Endothelial cell (in vitro differentiated cells): ENCODE data around the gene FKBP4. TPM values are rescaled to one million over a fixed set of nuclear protein-coding genes. Genes with fewer than 3 reads are reported as not detected.

ENCODE experiments used
- DNase-seq: peaks from one replicate; pipeline ENCODE4 v3.0.0; 2021; ENCODE audit warnings: low spot score
- H3K27ac Mint-ChIP-seq: one replicate; pipeline ENCODE4 v1.8.0; 2021; ENCODE audit warnings: mixed read lengths, inconsistent platforms; ENCODE audit not compliant: unreplicated experiment
- H3K27me3 Mint-ChIP-seq: one replicate; pipeline ENCODE4 v1.8.0; 2021; ENCODE audit warnings: mild to moderate bottlenecking, moderate library complexity, mixed read lengths, inconsistent platforms; ENCODE audit not compliant: unreplicated experiment
- H3K36me3 Mint-ChIP-seq: one replicate; pipeline ENCODE4 v1.8.0; 2021; ENCODE audit warnings: mild to moderate bottlenecking, low read depth, mixed read lengths, inconsistent platforms; ENCODE audit not compliant: unreplicated experiment
- H3K4me1 Mint-ChIP-seq: one replicate; pipeline ENCODE4 v1.8.0; 2021; ENCODE audit warnings: mild to moderate bottlenecking, mixed read lengths, inconsistent platforms; ENCODE audit not compliant: unreplicated experiment
- H3K4me3 Mint-ChIP-seq: one replicate; pipeline ENCODE4 v1.8.0; 2021; ENCODE audit warnings: mild to moderate bottlenecking, mixed read lengths, inconsistent platforms; ENCODE audit not compliant: unreplicated experiment
- H3K9me3 Mint-ChIP-seq: one replicate; pipeline ENCODE4 v1.8.0; 2021; ENCODE audit warnings: mixed read lengths, inconsistent platforms; ENCODE audit not compliant: unreplicated experiment
- CTCF ChIP-seq: fragments of 200-600 bp; sonication (generic); IDR thresholded peaks from one replicate; pipeline ENCODE4 v1.5.0; 2021; ENCODE audit warnings: antibody characterized with exemption; ENCODE audit not compliant: unreplicated experiment
- total RNA-seq: library from RNA; stranded (reverse); fragmentation: NEBNext Ultra II Directional; extraction: Animal tissue kit (Norgen Biotek cat#: 25700); gene quantifications from one replicate; pipeline ENCODE4 v1.2.1, GENCODE V29; 2021; ENCODE audit not compliant: unreplicated experiment

The FKBP4 gene
- total RNA-seq, 1 donor from 2014 or later, result 39.6 TPM

DNA sequence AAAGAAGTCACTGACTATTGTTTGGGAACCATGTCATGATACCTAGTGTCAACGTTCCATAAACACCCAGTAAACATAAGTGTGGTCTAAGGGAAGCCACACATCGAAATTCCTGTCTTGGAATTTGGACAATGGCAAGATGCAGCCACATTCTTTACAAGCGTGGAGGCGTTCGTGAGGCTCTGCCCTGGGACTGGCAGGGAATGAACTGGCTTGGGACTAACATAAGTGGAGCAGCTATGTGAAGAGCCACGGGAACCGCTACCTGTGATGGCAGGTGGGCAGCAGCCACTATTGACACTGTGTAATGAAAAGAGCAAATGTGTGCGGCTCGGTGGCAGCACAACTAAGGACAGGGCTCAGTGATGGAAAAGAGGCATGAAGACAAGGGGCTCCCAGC, 50.0 kb downstream of the FKBP4 start:
- H3K27me3 Mint-ChIP-seq, result peaks cover 1% of the 10 kb centered on the region
- H3K4me1 Mint-ChIP-seq, result peaks cover 16% of the 10 kb centered on the region
- peaks cover 3% of the 10 kb centered on the region for H3K36me3 Mint-ChIP-seq
- DNase-seq, result no peak
- H3K4me3 Mint-ChIP-seq, result peak overlapping the region; percentile 56
- H3K9me3 Mint-ChIP-seq, result no peaks in the 10 kb centered on the region
- no peak for TF ChIP-seq CTCF
- H3K27ac Mint-ChIP-seq, result peak overlapping the region; percentile 62

DNA sequence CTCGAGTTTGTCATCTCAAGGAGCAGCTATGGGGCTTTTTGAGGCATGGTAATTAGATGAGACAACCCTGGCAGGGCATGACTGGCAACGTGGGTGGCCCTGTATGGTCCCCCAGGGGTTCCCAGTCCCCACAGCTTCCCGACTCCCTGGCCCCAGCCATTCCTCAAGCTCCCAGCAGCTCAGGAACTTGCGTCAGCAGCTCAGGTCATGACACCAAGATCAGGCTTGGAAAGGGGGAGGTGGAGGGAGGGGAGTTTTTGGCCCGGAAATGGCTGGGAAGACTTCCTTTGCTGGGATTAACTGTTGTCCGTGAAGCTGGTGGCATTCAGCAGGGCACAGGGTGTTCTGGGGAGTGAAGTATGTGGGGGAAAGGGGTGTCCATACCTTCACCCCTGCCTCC, 50.5 kb downstream of the FKBP4 start:
- Mint-ChIP-seq H3K4me1 (peaks cover 16% of the 10 kb centered on the region), H3K4me3 (no peak overlapping the region), H3K36me3 (peaks cover 3% of the 10 kb centered on the region), H3K27me3 (peaks cover 1% of the 10 kb centered on the region), H3K27ac (no peak overlapping the region), H3K9me3 (no peaks in the 10 kb centered on the region)
- DNase-seq, result peak; percentile 18
- no peak for TF ChIP-seq CTCF

- Mint-ChIP-seq H3K9me3 (no peaks in the 10 kb centered on the region), H3K36me3 (peaks cover 3% of the 10 kb centered on the region), H3K4me1 (no peaks in the 10 kb centered on the region), H3K27me3 (peaks cover 8% of the 10 kb centered on the region), H3K4me3 (no peak overlapping the region), H3K27ac (no peak overlapping the region)
- DNase-seq, result no peak
- TF ChIP-seq CTCF, result no peak
Measured at GRCh38 chr12:2851931-2852330, 57.2 kb downstream of the FKBP4 start.

DNA sequence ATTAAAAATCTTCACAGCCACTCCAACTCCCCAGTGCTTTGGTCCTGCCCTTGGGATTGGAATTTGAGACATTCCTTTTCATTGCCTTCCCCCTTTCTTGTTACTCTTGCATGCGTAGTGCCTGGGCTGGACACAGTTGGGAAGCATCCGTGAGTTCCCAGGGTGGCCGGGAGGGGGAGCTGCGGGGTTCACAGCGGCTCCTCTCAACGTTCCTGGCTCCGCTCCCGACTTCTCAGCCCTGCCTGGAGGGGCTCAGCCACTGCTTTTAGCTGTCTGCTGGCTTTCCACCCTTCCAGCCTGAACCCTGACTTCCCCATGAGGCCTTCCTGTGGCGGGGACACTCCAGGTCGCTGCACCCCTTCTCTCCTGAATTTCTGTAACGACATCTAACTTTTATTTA, 58.9 kb downstream of the FKBP4 start:
- TF ChIP-seq CTCF, result peak; percentile 72
- DNase-seq, result peak; percentile 93
- Mint-ChIP-seq H3K27ac (no peak overlapping the region), H3K4me3 (no peak overlapping the region), H3K4me1 (no peaks in the 10 kb centered on the region), H3K9me3 (no peaks in the 10 kb centered on the region), H3K27me3 (peaks cover 6% of the 10 kb centered on the region), H3K36me3 (peaks cover 3% of the 10 kb centered on the region)

Other genes starting within 250 kb of the FKBP4 start
- 16.3 TPM for gene ITFG2, start 17.7 kb downstream of the FKBP4 start, total RNA-seq
- 0.13 TPM for gene NRIP2, start 40.1 kb downstream of the FKBP4 start, total RNA-seq
- not detected for gene TEX52, start 62.1 kb downstream of the FKBP4 start, total RNA-seq
- 24.3 TPM for gene FOXM1, start 82.2 kb downstream of the FKBP4 start, total RNA-seq
- gene RHNO1, start 82.3 kb downstream of the FKBP4 start, total RNA-seq, result 27.7 TPM
- gene TULP3, start 95.9 kb downstream of the FKBP4 start, total RNA-seq, result 49.4 TPM
- gene TEAD4, start 164.4 kb downstream of the FKBP4 start, total RNA-seq, result 120 TPM